WTC11 (cell line): ENCODE measurements around the gene PGA5. TPM values are rescaled to one million over a fixed set of nuclear protein-coding genes. Genes with fewer than 3 reads are reported as not detected.

ENCODE experiments used
- ATAC-seq: fragments of 200-7000 bp; cut with Tn5 transposase; 2 replicates; pipeline ENCODE4 v1.10.0; 2021; ENCODE audit warnings: mild to moderate bottlenecking, moderate library complexity
- CTCF ChIA-PET: fragments of 300-600 bp; sonication (Branson Sonifier 250); formaldehyde crosslinking; loops from one replicate; lab custom pipeline; 2021; ENCODE audit warnings: antibody characterized with exemption; lab: Charles Lee
- POLR2A ChIA-PET: fragments of 350-600 bp; sonication (Branson Sonifier 250); formaldehyde crosslinking; loops from one replicate; lab custom pipeline; 2021; ENCODE audit warnings: antibody characterized with exemption; lab: Charles Lee
- DNase-seq: peaks from one replicate; pipeline ENCODE4 v3.0.0; 2021; ENCODE audit warnings: low spot score
- H3K27ac Mint-ChIP-seq: 2 replicates; pipeline ENCODE4 v1.8.0; 2021; ENCODE audit warnings: mixed read lengths
- H3K27me3 Mint-ChIP-seq: 2 replicates; pipeline ENCODE4 v1.8.0; 2021; ENCODE audit warnings: low read depth, mild to moderate bottlenecking, moderate library complexity, mixed read lengths
- H3K36me3 Mint-ChIP-seq: 2 replicates; pipeline ENCODE4 v1.8.0; 2021; ENCODE audit warnings: mixed read lengths
- H3K4me1 Mint-ChIP-seq: 2 replicates; pipeline ENCODE4 v1.8.0; 2022; ENCODE audit warnings: mixed read lengths
- H3K4me3 Mint-ChIP-seq: 2 replicates; pipeline ENCODE4 v1.8.0; 2021; ENCODE audit warnings: mild to moderate bottlenecking, moderate library complexity, mixed read lengths
- H3K9me3 Mint-ChIP-seq: 2 replicates; pipeline ENCODE4 v1.8.0; 2021; ENCODE audit warnings: mixed read lengths
- AR ChIP-seq: fragments of 250-450 bp; sonication (Bioruptor Pico); IDR thresholded peaks from 2 replicates; pipeline ENCODE4 v1.9.0; 2021; ENCODE audit warnings: mild to moderate bottlenecking
- ATF6 ChIP-seq: sonication (generic); formaldehyde crosslinking; IDR thresholded peaks from 2 replicates; pipeline ENCODE4 v1.8.1; 2023; ENCODE audit warnings: mild to moderate bottlenecking, missing genetic modification reagents
- CREB1 ChIP-seq: sonication (generic); formaldehyde crosslinking; IDR thresholded peaks from 2 replicates; pipeline ENCODE4 v1.8.0; 2023; ENCODE audit warnings: mild to moderate bottlenecking, missing genetic modification reagents
- CTCF ChIP-seq: fragments of 200-600 bp; IDR thresholded peaks from 2 replicates; pipeline ENCODE4 v1.8.0; 2022; ENCODE audit warnings: antibody characterized with exemption
- GTF2I ChIP-seq: fragments of 250-450 bp; sonication (Bioruptor Pico); conservative IDR thresholded peaks from 2 replicates; pipeline ENCODE4 v1.4.0; 2021; ENCODE audit warnings: mild to moderate bottlenecking
- HMGXB4 ChIP-seq: sonication (generic); formaldehyde crosslinking; IDR thresholded peaks from 2 replicates; pipeline ENCODE4 v1.8.1; 2023; ENCODE audit warnings: mild to moderate bottlenecking, moderate library complexity, missing genetic modification reagents
- JAZF1 ChIP-seq: fragments of 250-450 bp; sonication (Bioruptor Pico); IDR thresholded peaks from 2 replicates; pipeline ENCODE4 v1.9.0; 2021; ENCODE audit warnings: moderate library complexity, mild to moderate bottlenecking, inconsistent platforms
- JUN ChIP-seq: sonication (generic); formaldehyde crosslinking; IDR thresholded peaks from 2 replicates; pipeline ENCODE4 v1.8.0; 2023; ENCODE audit warnings: mild to moderate bottlenecking, missing genetic modification reagents
- KAT7 ChIP-seq: sonication (generic); formaldehyde crosslinking; IDR thresholded peaks from 2 replicates; pipeline ENCODE4 v1.8.1; 2023; ENCODE audit warnings: missing genetic modification reagents, mild to moderate bottlenecking, borderline replicate concordance
- NFATC4 ChIP-seq: fragments of 250-450 bp; sonication (Bioruptor Pico); IDR thresholded peaks from 2 replicates; pipeline ENCODE4 v1.9.0; 2021; ENCODE audit warnings: mild to moderate bottlenecking
- NFE2L1 ChIP-seq: sonication (generic); formaldehyde crosslinking; IDR thresholded peaks from 2 replicates; pipeline ENCODE4 v1.8.1; 2023; ENCODE audit warnings: missing genetic modification reagents
- NR3C1 ChIP-seq: sonication (generic); formaldehyde crosslinking; conservative IDR thresholded peaks from 2 replicates; pipeline ENCODE4 v1.8.1; 2023; ENCODE audit warnings: low read depth, mild to moderate bottlenecking, missing genetic modification reagents
- OVOL2 ChIP-seq: fragments of 250-450 bp; sonication (Bioruptor Pico); IDR thresholded peaks from 2 replicates; pipeline ENCODE4 v1.9.0; 2021; ENCODE audit warnings: mild to moderate bottlenecking, borderline replicate concordance
- SOX15 ChIP-seq: fragments of 250-450 bp; sonication (Bioruptor Pico); IDR thresholded peaks from 2 replicates; pipeline ENCODE4 v1.9.0; 2021; ENCODE audit warnings: mild to moderate bottlenecking
- TCF7 ChIP-seq: sonication (generic); formaldehyde crosslinking; IDR thresholded peaks from 2 replicates; pipeline ENCODE4 v1.8.0; 2022; ENCODE audit warnings: mild to moderate bottlenecking, low read depth, missing genetic modification reagents, moderate library complexity
- TEAD4 ChIP-seq: sonication (generic); formaldehyde crosslinking; IDR thresholded peaks from 2 replicates; pipeline ENCODE4 v1.8.0; 2022; ENCODE audit warnings: mild to moderate bottlenecking, missing genetic modification reagents
- TP53 ChIP-seq: sonication (generic); formaldehyde crosslinking; IDR thresholded peaks from 2 replicates; pipeline ENCODE4 v1.8.1; 2023; ENCODE audit warnings: mild to moderate bottlenecking, missing genetic modification reagents
- ZBTB21 ChIP-seq: sonication (generic); formaldehyde crosslinking; IDR thresholded peaks from 2 replicates; pipeline ENCODE4 v1.8.1; 2023; ENCODE audit warnings: mild to moderate bottlenecking, missing genetic modification reagents, borderline replicate concordance
- ZMAT4 ChIP-seq: fragments of 250-450 bp; sonication (Bioruptor Pico); IDR thresholded peaks from 2 replicates; pipeline ENCODE4 v1.9.0; 2021; ENCODE audit warnings: mild to moderate bottlenecking
- ZNF232 ChIP-seq: sonication (generic); formaldehyde crosslinking; IDR thresholded peaks from 2 replicates; pipeline ENCODE4 v1.8.0; 2022; ENCODE audit warnings: mild to moderate bottlenecking, missing genetic modification reagents
- ZNF396 ChIP-seq: fragments of 250-450 bp; sonication (Bioruptor Pico); IDR thresholded peaks from 2 replicates; pipeline ENCODE4 v1.8.0; 2021; ENCODE audit warnings: mild to moderate bottlenecking, moderate library complexity, borderline replicate concordance
- ZNF423 ChIP-seq: fragments of 250-450 bp; sonication (Bioruptor Pico); IDR thresholded peaks from 2 replicates; pipeline ENCODE4 v2.1.2; 2022; ENCODE audit warnings: mild to moderate bottlenecking, moderate library complexity
- total RNA-seq: library from RNA; stranded (reverse); gene quantifications from 3 replicates; pipeline ENCODE4 v1.2.3, GENCODE V29; 2021

Gene PGA5
- total RNA-seq, 1 experiment from 2014 or later = 0.35 TPM

GRCh38 chr11:61194981-61195695 lies 45.8 kb upstream of the PGA5 start (continued):
- no peak for TF ChIP-seq ATF6
- no peak for TF ChIP-seq CREB1 (CRISPR knock-in tag)
- no peak for TF ChIP-seq NR3C1 (CRISPR knock-in tag)
- no peak for TF ChIP-seq KAT7 (CRISPR knock-in tag)
- no peak for TF ChIP-seq TP53
- TF ChIP-seq ZBTB21 (CRISPR knock-in tag) = no peak
- no peak for TF ChIP-seq ZNF232
- no peak for TF ChIP-seq HMGXB4 (CRISPR knock-in tag)
- TF ChIP-seq NFATC4 (CRISPR knock-in tag) = no peak
- TF ChIP-seq ZNF396 (CRISPR knock-in tag) = no peak
- TF ChIP-seq OVOL2 = no peak
- TF ChIP-seq TEAD4 = no peak

GRCh38 chr11:61195719-61196118 lies 45.3 kb upstream of the PGA5 start:
- peaks cover 21% of the 10 kb centered on the region for H3K9me3 Mint-ChIP-seq
- H3K4me1 Mint-ChIP-seq = peaks cover 4% of the 10 kb centered on the region; the same call in 1 of the 2 replicates
- H3K27me3 Mint-ChIP-seq = peaks cover 4% of the 10 kb centered on the region
- POLR2A ChIA-PET = interaction anchor here (1.1 kb wide), 1 partner anchor 34 kb away, joined by 3 read pairs; the partner anchor contains the start of gene VPS37C
- CTCF ChIA-PET = interaction anchor here (1.3 to 1.5 kb wide), 2 partner anchors 9 to 226 kb away, joined by 3 read pairs; no protein-coding TSS in a partner anchor
- TF ChIP-seq SOX15 (CRISPR knock-in tag) = no peak
- TF ChIP-seq ZNF423 (CRISPR knock-in tag) = no peak
- no peak for TF ChIP-seq GTF2I
- no peak for TF ChIP-seq CTCF
- TF ChIP-seq AR = no peak
- TF ChIP-seq ZMAT4 (CRISPR knock-in tag) = no peak
- no peak for TF ChIP-seq JUN (CRISPR knock-in tag)
- no peak for TF ChIP-seq JAZF1 (CRISPR knock-in tag)
- no peak for TF ChIP-seq TCF7 (CRISPR knock-in tag)
- no peak for TF ChIP-seq NFE2L1
- no peak overlapping the region for H3K4me3 Mint-ChIP-seq
- ATAC-seq (no peak), DNase-seq (no peak)
- no peaks in the 10 kb centered on the region for H3K36me3 Mint-ChIP-seq
- H3K27ac Mint-ChIP-seq = no peak overlapping the region
